NCI-H774 (cell line): ENCODE results near the gene KCNC3.

Source experiments
- DNase-seq: peaks from one replicate; lab custom pipeline; 2025; lab: John Stamatoyannopoulos, UW

KCNC3 gene

DNA sequence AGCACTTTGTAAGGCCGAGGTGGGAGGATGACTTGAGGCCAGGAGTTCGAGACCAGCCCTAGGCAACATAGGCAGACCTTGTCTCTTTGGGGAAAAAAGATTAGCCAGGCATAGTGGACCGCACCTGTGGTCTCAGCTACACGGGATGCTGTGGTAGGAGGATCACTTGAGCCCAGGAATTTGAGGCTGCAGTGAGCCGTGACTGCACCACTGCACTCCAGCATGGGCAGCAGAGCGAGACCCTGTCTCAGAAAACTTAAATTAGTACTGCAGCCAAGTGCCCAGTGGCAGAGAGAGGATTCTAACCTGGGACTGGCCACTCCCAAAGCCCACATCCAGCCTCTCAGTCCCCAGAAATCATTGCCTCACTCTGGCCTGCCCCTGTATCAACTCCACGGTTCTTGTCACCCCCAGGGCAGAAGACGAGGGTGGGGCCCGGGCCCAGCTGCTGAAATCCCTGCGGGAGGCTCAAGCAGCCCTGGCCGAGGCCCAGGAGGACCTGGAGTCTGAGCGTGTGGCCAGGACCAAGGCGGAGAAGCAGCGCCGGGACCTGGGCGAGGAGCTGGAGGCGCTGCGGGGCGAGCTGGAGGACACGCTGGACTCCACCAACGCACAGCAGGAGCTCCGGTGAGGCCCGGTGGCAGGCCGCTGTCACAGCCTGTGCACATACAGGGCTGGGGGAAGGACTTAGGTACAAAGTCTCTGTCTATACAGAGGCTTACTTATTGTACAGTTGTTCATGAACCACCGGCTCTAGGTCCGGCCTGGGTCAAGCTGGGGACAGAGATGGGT, 53.4 kb downstream of the KCNC3 start:
- no peak for DNase-seq

DNA sequence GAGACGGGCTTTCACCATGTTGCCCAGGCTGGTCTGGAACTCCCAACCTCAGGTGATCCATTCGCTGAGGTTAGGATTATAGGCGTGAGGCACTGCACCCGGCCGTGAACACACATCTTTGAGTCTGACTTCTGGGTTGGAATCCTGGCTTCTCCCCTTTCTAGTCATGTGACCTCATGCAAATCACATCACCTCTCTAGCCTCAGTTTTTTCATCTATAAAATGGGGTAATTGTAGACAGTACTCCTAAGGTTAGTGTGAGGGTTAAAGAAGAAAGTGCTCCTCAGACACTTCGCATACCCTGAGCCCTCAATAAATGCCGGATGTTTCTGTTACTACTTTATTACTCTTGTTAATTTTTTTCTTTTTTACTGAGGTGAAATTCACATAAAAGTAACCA, 55.4 kb downstream of the KCNC3 start:
- DNase-seq, result no peak

DNA sequence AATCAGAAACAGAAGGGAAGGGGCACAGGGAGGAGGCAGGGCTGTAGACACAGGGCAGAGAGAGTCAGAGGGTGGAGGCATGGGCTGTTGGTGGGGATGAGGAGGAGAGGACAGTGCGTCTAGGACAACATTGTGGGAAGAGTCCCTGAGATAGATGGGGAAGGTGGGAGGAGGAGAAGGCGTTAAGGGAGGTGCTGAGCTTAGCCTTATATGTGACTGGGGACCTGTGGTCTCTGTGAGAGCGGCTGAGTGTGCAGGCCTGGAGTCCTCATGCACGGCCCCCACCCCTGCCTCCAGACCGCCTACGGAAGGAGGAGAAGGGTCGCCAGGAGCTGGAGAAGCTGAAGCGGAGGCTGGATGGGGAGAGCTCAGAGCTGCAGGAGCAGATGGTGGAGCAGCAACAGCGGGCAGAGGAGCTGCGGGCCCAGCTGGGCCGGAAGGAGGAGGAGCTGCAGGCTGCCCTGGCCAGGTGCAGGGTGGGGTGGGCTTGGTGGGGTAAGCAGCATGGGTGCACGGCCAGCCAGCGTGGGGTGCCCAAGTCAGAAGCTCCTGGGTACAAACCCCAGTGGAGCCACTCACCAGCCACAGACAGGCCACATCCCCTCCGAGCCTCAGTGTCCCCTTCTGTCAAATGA, 56.8 kb downstream of the KCNC3 start:
- DNase-seq, result no peak

DNA sequence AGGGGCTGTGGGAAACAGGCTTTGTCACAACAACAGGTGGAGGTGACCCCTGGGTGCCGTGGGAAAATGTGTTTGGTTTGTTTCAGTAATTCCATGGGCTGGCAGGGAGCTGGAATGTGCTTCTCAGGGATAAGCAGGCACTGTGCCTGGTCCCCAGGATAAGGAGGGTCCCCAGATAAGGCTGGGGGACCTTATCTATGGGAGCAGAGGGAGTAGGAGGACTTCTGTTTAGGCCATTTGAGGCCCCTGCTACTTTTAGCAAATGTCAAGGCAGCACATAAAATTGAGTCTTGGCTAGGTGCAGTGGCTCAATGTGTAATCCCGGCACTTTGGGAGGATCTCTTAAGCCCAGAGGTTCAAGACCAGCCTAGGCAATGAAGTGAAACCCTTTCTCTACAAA, 59.5 kb downstream of the KCNC3 start:
- DNase-seq, result no peak

DNA sequence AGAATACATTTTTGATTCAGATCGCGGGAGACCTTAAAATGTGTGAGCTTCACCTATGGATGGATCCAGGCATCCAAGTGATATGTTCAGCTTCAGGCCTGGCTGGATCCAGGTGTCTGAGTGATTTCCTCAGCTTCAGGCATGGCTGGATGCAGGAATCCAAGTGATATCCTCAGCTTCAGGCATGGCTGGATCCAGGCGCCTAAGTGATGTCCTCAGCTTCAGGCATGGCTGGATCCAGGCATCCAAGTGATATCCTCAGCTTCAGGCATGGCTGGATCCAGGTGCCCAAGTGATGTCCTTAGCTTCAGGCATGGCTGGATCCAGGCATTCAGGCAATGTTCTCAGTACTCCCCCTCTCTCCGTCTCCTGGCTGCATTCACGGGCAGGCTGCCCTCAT, 60.7 kb downstream of the KCNC3 start:
- no peak for DNase-seq

DNA sequence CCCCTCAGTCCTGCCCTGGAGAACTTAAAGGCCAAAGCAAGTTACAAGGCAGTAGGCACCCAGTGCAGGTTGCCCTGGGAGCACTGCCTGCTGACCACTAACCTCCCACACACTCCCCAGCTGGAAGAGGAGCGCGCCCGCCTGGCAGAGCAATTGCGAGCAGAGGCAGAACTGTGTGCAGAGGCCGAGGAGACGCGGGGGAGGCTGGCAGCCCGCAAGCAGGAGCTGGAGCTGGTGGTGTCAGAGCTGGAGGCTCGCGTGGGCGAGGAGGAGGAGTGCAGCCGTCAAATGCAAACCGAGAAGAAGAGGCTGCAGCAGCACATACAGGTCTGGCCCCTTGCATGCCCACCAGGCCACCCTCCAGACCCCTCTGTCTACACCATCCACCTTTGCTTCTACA, 61.1 kb downstream of the KCNC3 start:
- DNase-seq, result no peak

DNA sequence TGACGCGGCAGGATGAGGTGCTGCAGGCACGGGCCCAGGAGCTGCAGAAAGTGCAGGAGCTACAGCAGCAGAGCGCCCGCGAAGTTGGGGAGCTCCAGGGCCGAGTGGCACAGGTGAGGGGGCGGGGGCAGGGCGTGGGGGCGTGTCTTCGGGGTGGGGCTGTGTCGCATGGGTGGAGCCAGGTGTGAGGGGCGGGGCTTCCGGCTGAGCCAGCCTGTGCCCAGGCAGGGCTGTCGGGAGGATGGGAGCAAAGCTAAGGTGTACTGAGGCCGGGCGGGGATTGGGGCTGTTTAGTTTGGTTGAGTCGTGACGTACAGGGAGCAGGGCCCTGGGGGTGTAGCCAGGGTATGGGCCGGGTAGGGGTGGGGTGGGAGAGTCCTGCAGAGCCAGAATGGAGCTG, 62.3 kb downstream of the KCNC3 start:
- no peak for DNase-seq

DNA sequence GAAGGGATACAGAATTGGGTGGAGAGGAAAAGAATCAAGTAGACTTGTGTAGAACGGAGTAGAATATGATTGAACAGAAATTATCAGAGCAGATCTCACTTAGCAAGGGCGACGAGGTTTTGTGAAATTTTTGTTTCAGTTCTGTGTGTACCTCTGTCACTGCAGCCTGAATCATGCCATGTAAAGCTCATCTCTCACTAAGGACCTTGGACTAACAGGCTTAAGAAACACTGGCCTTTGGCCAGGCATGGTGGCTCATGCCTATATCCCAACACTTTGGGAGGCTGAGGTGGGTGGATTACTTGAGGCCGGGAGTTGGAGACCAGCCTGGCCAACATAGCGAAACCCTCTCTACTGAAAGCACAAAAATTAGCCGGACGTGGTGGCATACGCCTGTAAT, 63.1 kb downstream of the KCNC3 start:
- no peak for DNase-seq

DNA sequence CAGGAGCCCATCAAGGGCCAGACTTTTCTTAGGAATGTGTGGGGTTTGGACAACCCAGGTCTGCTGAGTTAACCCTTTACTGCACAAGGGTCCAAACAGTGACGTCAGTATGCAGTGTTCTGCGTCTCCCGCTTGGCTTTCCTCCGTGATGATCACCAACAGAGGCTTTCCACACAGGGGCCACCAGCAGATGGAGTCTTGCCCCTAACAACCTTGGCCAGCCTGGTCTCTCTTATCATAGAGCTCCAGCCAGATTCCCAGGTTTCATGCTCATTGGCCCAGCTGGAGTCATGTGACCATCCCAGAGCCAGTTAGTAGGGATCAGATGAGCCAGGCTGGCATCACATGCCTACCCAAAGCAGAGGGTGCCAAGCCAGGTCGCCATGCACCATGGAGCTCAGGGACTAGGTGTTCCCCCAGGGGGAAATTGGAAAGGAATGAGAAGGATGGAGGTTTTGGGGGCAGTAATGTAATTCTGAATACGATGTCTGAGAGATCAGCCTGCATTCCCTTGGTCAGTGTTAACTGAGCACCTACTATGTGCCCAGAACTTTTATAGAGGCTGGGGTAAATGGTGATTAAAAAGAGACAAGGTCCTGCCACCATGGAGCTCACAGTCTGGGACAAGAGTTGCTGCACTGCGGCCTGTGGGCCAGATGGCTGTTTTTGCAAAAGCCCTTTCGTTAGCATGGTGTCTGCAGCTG, 64.5 kb downstream of the KCNC3 start:
- DNase-seq, result no peak

DNA sequence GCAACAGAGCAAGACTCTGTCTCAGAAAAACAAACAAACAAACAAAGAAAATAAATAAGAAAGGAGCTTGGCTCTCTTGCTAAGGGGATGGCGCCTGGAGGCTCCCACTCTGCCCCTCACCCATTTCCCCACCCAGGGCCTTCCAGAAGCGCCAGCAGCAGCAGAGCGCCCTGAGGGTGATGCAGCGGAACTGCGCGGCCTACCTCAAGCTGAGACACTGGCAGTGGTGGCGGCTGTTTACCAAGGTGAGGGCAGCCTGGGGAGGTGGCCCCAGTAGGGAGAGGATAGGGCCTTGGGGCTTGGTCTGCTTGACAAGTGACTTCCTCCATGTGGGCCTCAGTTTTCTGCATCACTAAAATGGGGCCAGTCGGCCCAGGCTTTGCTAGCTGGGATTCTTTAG, 66.0 kb downstream of the KCNC3 start:
- DNase-seq, result no peak
